ENCODE measurements around the gene TNS1. TPM values are rescaled to one million over a fixed set of nuclear protein-coding genes. Genes with fewer than 3 reads are reported as not detected.

Gene TNS1
- total RNA-seq, 2 experiments from 2014 or later = 11.0 to 13.5 TPM

Small RNAs within 50 kb of the gene (microRNA-seq; reads per million reads assigned to microRNA genes)
- gene MIR6809 (ENCODE audit: borderline microRNAs expressed, borderline replicate concordance) = not detected

Other genes with a start within 250 kb of the TNS1 start
- 1 to 10 TPM; 2.1 to 2.7 TPM for gene RUFY4, start 66.3 kb upstream of the TNS1 start, total RNA-seq
- under 1 TPM; 0.20 to 0.37 TPM for gene CXCR2, start 123.0 kb upstream of the TNS1 start, total RNA-seq
- gene CXCR1, start 164.0 kb upstream of the TNS1 start, total RNA-seq = 1 to 10 TPM in 1 of 2 experiments, under 1 TPM in 1; 0.99 to 1.1 TPM
- 100 to 1,000 TPM; 708 to 729 TPM for gene ARPC2, start 214.2 kb upstream of the TNS1 start, total RNA-seq